Bronchial smooth muscle cell (primary cell): ENCODE measurements around the gene PRF1. TPM values are rescaled to one million over a fixed set of nuclear protein-coding genes. Genes with fewer than 3 reads are reported as not detected.

Experiments
- total RNA-seq: library from RNA; depleted of rRNA; stranded (reverse); fragments of >200 nt; gene quantifications from 2 replicates; pipeline ENCODE4 v1.2.1, GENCODE V29; 2014

The PRF1 gene
- total RNA-seq: not detected in 2 replicates

DNA sequence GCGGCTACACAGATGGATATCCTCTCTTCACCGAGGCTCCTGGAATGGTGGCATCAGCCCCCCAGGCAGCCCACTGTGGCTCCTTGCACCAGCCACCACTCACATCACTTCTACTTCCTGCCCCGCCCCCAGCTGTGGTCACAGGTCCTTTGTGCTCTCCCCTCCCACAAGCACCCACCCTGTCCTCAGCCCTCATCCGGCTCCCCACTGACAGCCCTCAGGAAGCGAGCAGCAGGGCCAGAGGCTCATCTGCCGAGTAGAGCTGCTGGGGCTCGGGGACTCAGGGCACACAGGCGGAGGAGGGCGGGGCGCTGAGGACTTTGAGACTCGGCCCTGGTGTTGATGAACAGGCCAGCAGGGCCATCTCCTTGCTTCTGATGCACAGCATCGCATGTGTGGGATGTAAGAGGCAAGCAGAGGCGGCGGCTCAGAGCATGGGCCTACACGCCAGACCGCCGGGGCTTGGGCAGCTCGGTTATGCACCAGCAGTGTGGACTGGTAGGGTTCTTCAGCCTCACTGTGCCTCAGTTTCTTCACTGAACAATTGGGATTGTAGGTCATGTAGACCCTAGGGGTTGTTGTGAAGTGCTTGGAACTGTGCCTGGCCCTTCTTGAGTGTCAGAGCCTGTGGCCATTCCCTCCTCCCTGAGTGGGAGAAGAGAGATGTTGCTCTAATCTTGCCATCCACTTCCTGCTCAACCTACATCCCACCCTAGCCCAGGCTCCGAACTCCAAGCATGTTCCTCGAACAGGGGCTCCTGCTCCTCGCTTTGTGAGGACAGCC is at the start of gene PRF1:
Gene PRF1 (minus strand): TSS at position 77 of the 784 bp plus-strand sequence. CDS start 1,839 bp downstream, outside the sequence.

Other genes with a start within 250 kb of the PRF1 start
- 6.1 and 15.2 TPM in 2 replicates for gene LRRC20, start 220.1 kb downstream of the PRF1 start, total RNA-seq
- gene EIF4EBP2, start 198.6 kb downstream of the PRF1 start, total RNA-seq: 12.8 and 17.0 TPM in 2 replicates
- not detected in 2 replicates for gene NODAL, start 161.1 kb downstream of the PRF1 start, total RNA-seq
- gene PALD1, start 124.0 kb downstream of the PRF1 start, total RNA-seq: 0.16 and 0.43 TPM in 2 replicates
- 3.3 and 22.9 TPM in 2 replicates for gene ADAMTS14, start 69.8 kb upstream of the PRF1 start, total RNA-seq
- gene TBATA, start 182.6 kb upstream of the PRF1 start, total RNA-seq: not detected in 2 replicates
- gene SGPL1, start 213.2 kb upstream of the PRF1 start, total RNA-seq: 22.2 and 34.3 TPM in 2 replicates